MCF 10A (cell line): ENCODE results near the gene PPP4R3A. TPM values are rescaled to one million over a fixed set of nuclear protein-coding genes. Genes with fewer than 3 reads are reported as not detected.

Experiments used
- Bru-seq: library from RNA; stranded (reverse); fragments of 400-500 nt; gene quantifications from one replicate; lab custom pipeline; 2021; lab: Mats Ljungman, UMichigan
- BruChase-seq, 2 experiments: library from RNA; stranded (reverse); fragments of 400-500 nt; gene quantifications; one replicate each; lab custom pipeline; 2021; lab: Mats Ljungman, UMichigan
- BruUV-seq: library from RNA; stranded (reverse); fragments of 400-500 nt; replicated peaks from 2 replicates; lab custom pipeline; 2021; lab: Mats Ljungman, UMichigan
- CTCF ChIA-PET: fragments of 300-600 bp; sonication (Branson Sonifier 250); formaldehyde crosslinking; extraction: SDS; loops from one replicate; lab custom pipeline; 2021; ENCODE audit warnings: antibody characterized with exemption, inconsistent platforms; lab: Yijun Ruan, JAX
- POLR2A ChIA-PET: fragments of 300-600, 350-650 bp; sonication (Branson Sonifier 250); formaldehyde crosslinking; extraction: SDS; loops from one replicate; lab custom pipeline; 2020; ENCODE audit warnings: antibody characterized with exemption, inconsistent platforms; lab: Yijun Ruan, JAX
- DNase-seq: peaks from one replicate; pipeline ENCODE4 v3.0.0-alpha.2; 2018; ENCODE audit not compliant: unreplicated experiment
- H3K27ac Mint-ChIP-seq: one replicate; pipeline ENCODE4 v1.8.0; 2022; ENCODE audit warnings: mild to moderate bottlenecking, low read depth, mixed read lengths; ENCODE audit not compliant: unreplicated experiment
- H3K27me3 Mint-ChIP-seq: one replicate; pipeline ENCODE4 v1.8.0; 2022; ENCODE audit warnings: mixed read lengths; ENCODE audit not compliant: insufficient read depth, unreplicated experiment
- H3K36me3 Mint-ChIP-seq: one replicate; pipeline ENCODE4 v1.8.0; 2022; ENCODE audit warnings: mild to moderate bottlenecking, moderate library complexity, mixed read lengths; ENCODE audit not compliant: insufficient read depth, unreplicated experiment
- H3K4me1 Mint-ChIP-seq: one replicate; pipeline ENCODE4 v1.8.0; 2022; ENCODE audit warnings: mixed read lengths; ENCODE audit not compliant: insufficient read depth, unreplicated experiment
- H3K4me3 Mint-ChIP-seq: one replicate; pipeline ENCODE4 v1.8.0; 2022; ENCODE audit warnings: mild to moderate bottlenecking, moderate library complexity, mixed read lengths; ENCODE audit not compliant: unreplicated experiment
- H3K9me3 Mint-ChIP-seq: one replicate; pipeline ENCODE4 v1.8.0; 2022; ENCODE audit warnings: mixed read lengths; ENCODE audit not compliant: unreplicated experiment
- intact Hi-C: fragments of 100-400 bp; cut with micrococcal nuclease; formaldehyde crosslinking; loops from 2 replicates; pipeline ENCODE4 v1.14.1; 2022
- long read RNA-seq: library from polyadenylated mRNA; stranded (forward); transcript quantifications from one replicate; pipeline ENCODE4 v2.0.0, GENCODE V29; 2022
- total RNA-seq: library from RNA; stranded (reverse); gene quantifications from 2 replicates; pipeline ENCODE4 v1.2.3, GENCODE V29; 2022
- TF ChIP-seq, protein P1 (sequence below): fragments of 200-600 bp; IDR thresholded peaks from one replicate; pipeline ENCODE4 v1.8.0; 2022; ENCODE audit warnings: antibody characterized with exemption, mild to moderate bottlenecking; ENCODE audit not compliant: unreplicated experiment

Gene PPP4R3A
- total RNA-seq (81.3 and 104 TPM in 2 replicates), Bru-seq, nascent RNA (percentile 93 among the genes with signal in this experiment), BruChase-seq, experiment 1, labeled RNA remaining after a 6-hour chase (percentile 91 among the genes with signal in this experiment), BruChase-seq, experiment 2, labeled RNA remaining after a 2-hour chase (percentile 92 among the genes with signal in this experiment)
- long read RNA-seq, full-length matches to known transcripts: 136 of 204 reads
- long read RNA-seq, partial matches to known transcripts: 17 of 204 reads
- long read RNA-seq, other reads (novel, unspliced or antisense): 51 of 204 reads

DNA sequence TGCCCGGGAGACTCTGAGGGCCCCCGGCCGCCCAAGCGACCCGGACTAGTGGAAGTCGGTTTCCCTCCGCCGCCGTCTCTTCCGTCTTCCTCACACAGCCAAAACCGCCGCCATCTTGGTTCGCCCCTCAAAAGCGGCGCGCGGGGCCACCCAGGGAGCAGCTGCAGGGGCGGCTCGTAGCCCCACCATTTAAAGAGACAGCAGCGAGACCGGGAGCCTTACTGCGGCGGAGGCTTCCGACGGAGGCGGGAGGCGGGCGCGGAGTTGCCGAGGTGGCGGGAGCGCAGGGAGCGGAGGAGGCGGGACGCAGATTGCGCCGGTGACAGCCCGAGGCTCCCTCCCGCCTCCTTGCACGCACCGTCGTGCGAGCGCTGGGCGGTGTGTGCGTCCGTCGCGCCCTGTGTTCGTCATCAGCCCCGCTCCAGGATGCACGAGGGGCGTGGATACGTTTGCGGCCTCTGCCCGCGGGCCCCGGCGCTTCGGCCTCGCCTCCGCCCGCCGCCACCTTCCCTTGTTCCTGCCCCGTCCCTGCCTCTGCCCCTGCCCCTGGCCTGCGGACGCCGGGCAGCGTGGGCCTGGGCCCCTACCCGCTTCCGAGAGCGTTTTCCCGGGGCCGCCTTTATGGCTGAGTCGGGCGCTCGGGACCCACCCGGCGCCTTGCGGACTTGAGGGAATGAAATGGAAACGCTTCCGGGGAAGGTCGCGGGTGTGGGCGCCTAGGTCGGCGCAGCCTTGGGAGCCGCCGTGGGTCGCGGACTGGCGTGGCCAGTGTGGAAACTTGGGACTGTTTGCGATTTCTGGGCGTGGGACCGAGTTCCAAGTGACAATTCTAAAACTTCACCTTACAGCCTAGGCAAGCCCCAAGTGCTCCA is at the start of gene PPP4R3A:
TSS of gene PPP4R3A (minus strand) at position 140 of the 872 bp plus-strand sequence. CDS start 663 bp downstream, outside the sequence.
- no peaks in the 10 kb centered on the region for H3K4me1 Mint-ChIP-seq
- BruUV-seq: TSS peak; percentile 93
- no peaks in the 10 kb centered on the region for H3K9me3 Mint-ChIP-seq
- TF ChIP-seq, protein P1, sequence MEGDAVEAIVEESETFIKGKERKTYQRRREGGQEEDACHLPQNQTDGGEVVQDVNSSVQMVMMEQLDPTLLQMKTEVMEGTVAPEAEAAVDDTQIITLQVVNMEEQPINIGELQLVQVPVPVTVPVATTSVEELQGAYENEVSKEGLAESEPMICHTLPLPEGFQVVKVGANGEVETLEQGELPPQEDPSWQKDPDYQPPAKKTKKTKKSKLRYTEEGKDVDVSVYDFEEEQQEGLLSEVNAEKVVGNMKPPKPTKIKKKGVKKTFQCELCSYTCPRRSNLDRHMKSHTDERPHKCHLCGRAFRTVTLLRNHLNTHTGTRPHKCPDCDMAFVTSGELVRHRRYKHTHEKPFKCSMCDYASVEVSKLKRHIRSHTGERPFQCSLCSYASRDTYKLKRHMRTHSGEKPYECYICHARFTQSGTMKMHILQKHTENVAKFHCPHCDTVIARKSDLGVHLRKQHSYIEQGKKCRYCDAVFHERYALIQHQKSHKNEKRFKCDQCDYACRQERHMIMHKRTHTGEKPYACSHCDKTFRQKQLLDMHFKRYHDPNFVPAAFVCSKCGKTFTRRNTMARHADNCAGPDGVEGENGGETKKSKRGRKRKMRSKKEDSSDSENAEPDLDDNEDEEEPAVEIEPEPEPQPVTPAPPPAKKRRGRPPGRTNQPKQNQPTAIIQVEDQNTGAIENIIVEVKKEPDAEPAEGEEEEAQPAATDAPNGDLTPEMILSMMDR: no peak
- no peaks in the 10 kb centered on the region for H3K27me3 Mint-ChIP-seq
- DNase-seq: peak; percentile 96
- POLR2A ChIA-PET: interaction anchor here (0.5 to 4.0 kb wide), 13 partner anchors 8 to 596 kb away, joined by 3 to 40 read pairs (median 3); partner anchors contain the start of genes ATXN3, CCDC88C and TRIP11
- H3K36me3 Mint-ChIP-seq: peaks cover 43% of the 10 kb centered on the region
- CTCF ChIA-PET: no interaction called here
- peak within 1 kb of the TSS; percentile 85 for H3K4me3 Mint-ChIP-seq
- H3K27ac Mint-ChIP-seq: peak within 1 kb of the TSS; percentile 99
- intact Hi-C loops: no loop called here

DNA sequence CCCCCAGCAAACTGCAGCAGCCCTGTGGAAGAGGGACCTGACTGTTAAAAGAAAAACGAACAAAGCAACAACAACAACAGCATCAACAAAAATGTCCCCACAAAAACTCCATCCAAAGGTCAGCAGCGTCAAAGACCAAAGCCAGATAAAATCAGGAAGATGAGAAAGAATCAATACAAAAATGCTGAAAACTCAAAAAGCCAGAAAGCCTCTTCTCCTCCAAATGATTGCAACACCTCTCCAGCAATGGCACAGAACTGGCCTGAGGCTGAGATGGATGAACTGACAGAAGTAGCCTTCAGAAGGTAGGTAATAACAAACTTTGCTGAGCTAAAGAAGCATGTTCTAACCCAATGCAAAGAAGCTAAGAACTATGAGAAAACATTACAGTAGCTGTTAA is 45.4 kb upstream of the PPP4R3A start:
- Mint-ChIP-seq H3K27me3 (peaks cover 14% of the 10 kb centered on the region), H3K27ac (no peak overlapping the region), H3K9me3 (peaks cover 7% of the 10 kb centered on the region), H3K4me1 (no peaks in the 10 kb centered on the region), H3K4me3 (no peak overlapping the region), H3K36me3 (no peaks in the 10 kb centered on the region)
- POLR2A ChIA-PET: no interaction called here
- BruUV-seq: no TSS peak
- TF ChIP-seq, protein P1: no peak
- intact Hi-C loops: no loop called here
- CTCF ChIA-PET: no interaction called here
- no peak for DNase-seq

DNA sequence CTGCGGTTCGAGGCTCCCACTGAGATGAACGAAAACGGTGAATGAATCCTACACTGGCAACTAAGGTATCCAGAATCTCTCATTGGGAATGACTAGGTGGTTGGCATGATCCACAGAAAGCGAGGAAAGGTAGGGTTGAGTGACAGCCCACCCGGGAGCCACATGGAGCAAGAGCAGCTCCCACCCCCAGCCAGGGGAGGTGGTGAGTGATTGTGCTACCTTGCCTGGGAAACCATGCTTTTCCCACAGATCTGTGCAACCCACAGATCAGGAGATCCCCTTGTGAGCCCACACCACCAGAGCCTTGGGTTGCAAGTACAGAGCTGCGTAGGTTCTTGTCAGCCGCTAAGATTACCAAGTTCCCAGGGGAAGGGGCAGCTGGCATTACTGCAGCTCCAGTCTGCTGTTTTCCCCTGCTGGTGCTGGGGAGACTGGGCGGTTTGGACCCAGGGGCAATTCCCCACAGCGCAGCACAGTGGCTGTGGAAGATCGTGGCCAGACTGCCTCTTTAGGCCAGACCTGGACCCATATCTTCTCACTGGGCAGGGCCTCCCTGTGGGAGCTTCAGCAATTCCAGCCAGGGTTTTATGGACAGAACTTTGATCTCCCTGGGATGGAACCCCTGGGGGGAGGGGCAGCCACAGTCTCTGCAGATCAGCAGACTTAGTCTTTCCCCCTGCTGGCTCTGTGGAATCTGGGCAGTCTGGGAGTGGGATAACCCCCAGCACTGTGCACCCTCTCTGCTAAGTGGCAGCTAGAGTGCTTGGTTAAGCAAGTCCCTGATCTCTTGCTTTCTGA is 44.6 kb upstream of the PPP4R3A start:
- H3K27me3 Mint-ChIP-seq: peaks cover 14% of the 10 kb centered on the region
- intact Hi-C loops: no loop called here
- TF ChIP-seq, protein P1: no peak
- DNase-seq: no peak
- no TSS peak for BruUV-seq
- no peaks in the 10 kb centered on the region for H3K36me3 Mint-ChIP-seq
- no peak overlapping the region for H3K4me3 Mint-ChIP-seq
- H3K4me1 Mint-ChIP-seq: no peaks in the 10 kb centered on the region
- ChIA-PET CTCF (no interaction called here), POLR2A (no interaction called here)
- peaks cover 7% of the 10 kb centered on the region for H3K9me3 Mint-ChIP-seq
- H3K27ac Mint-ChIP-seq: no peak overlapping the region
